Osteoblast (primary cell): Measurements from ENCODE around the gene LTA4H. TPM values are rescaled to one million over a fixed set of nuclear protein-coding genes. Genes with fewer than 3 reads are reported as not detected.

ENCODE experiments used
- DNase-seq: peaks from one replicate; pipeline ENCODE4 v3.0.0; 2011; ENCODE audit warnings: low spot score, mixed read lengths; ENCODE audit not compliant: insufficient read length; ENCODE audit errors: missing footprints
- H2AFZ ChIP-seq: 2 replicates; pipeline ENCODE4 v1.6.0; 2011; ENCODE audit warnings: mild to moderate bottlenecking, low read length
- H3K27ac ChIP-seq: 2 replicates; pipeline ENCODE4 v1.5.1; 2011; ENCODE audit warnings: mild to moderate bottlenecking, low read depth, low read length, moderate library complexity
- H3K27me3 ChIP-seq: 2 replicates; pipeline ENCODE4 v1.6.0; 2012; ENCODE audit warnings: mild to moderate bottlenecking, control low read depth, inconsistent platforms, low read length, moderate library complexity; ENCODE audit not compliant: insufficient read depth
- H3K36me3 ChIP-seq: 2 replicates; pipeline ENCODE4 v1.5.1; 2011; ENCODE audit warnings: mild to moderate bottlenecking, low read length, control low read depth, moderate library complexity; ENCODE audit not compliant: insufficient read depth
- H3K4me1 ChIP-seq: 2 replicates; pipeline ENCODE4 v1.5.1; 2011; ENCODE audit warnings: mild to moderate bottlenecking, low read length, control low read depth, moderate library complexity; ENCODE audit not compliant: insufficient read depth
- H3K4me2 ChIP-seq: 2 replicates; pipeline ENCODE4 v1.6.0; 2011; ENCODE audit warnings: mild to moderate bottlenecking, low read length; ENCODE audit not compliant: insufficient read depth
- H3K4me3 ChIP-seq: fragments of 200-600 bp; sonication (generic); 3 replicates; pipeline ENCODE4 v1.5.1; 2012; ENCODE audit warnings: mild to moderate bottlenecking, low read length, inconsistent platforms; ENCODE audit not compliant: insufficient read depth
- H3K79me2 ChIP-seq: 2 replicates; pipeline ENCODE4 v1.6.0; 2012; ENCODE audit warnings: mild to moderate bottlenecking, low read length, control low read depth, inconsistent platforms; ENCODE audit not compliant: insufficient read depth
- H3K9me3 ChIP-seq: 2 replicates; pipeline ENCODE4 v1.5.1; 2011; ENCODE audit warnings: low read depth, low read length, control low read depth
- H4K20me1 ChIP-seq: 2 replicates; pipeline ENCODE4 v1.6.0; 2012; ENCODE audit warnings: mild to moderate bottlenecking, low read length, control low read depth; ENCODE audit not compliant: insufficient read depth
- CTCF ChIP-seq: IDR thresholded peaks from 2 replicates; pipeline ENCODE4 v1.5.1; 2011; ENCODE audit warnings: mild to moderate bottlenecking, low read depth, low read length, moderate library complexity; ENCODE audit errors: extremely low read depth
- total RNA-seq: library from RNA; depleted of rRNA; stranded (reverse); fragments of >200 nt; gene quantifications from 2 replicates; pipeline ENCODE4 v1.2.3, GENCODE V29; 2012

LTA4H gene
- total RNA-seq, 1 donor: 73.8 TPM

DNA sequence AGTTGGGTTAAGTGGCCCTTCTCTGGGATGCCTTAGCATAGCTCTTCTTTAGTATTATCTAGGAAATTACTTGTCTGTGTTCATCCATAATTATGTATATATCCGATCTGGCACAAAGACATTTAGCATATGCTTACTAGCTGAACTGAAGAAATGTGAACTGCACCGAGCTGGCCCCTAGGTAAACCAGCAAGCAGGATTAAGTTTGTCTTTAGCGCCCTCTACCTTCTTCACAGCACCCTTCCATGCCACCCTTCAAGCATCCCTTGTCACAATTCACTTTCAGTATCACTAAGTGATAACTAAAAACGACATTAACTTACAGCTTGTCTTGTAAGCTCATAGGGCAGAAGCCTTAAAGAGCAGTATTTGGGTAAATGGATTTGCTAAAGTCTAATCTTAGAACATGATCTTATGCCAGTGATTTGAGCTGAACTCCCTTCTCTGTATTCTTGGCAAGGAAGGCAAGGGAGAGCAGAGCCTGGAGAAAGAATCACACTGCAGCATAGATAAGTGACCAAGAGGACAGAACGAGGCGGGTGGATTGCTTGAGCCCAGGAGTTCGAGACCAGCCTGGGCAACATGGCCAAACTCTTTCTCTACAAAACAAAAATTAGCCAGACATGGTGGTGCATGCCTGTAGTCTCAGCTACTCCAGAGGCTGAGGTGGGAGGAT lies 36.6 kb downstream of the LTA4H start:
- H3K4me1 ChIP-seq: peaks cover 11% of the 10 kb centered on the region
- H3K27ac ChIP-seq: no peak overlapping the region
- peak overlapping the region; percentile 17 for H3K4me2 ChIP-seq
- no peaks in the 10 kb centered on the region for H3K27me3 ChIP-seq
- no peaks in the 10 kb centered on the region for H3K36me3 ChIP-seq
- H2AFZ ChIP-seq: peak overlapping the region; percentile 27
- peak; percentile 66 for TF ChIP-seq CTCF
- H3K79me2 ChIP-seq: no peaks in the 10 kb centered on the region
- peak; percentile 73 for DNase-seq
- H3K9me3 ChIP-seq: no peaks in the 10 kb centered on the region
- no peak overlapping the region for H3K4me3 ChIP-seq
- H4K20me1 ChIP-seq: no peaks in the 10 kb centered on the region

DNA sequence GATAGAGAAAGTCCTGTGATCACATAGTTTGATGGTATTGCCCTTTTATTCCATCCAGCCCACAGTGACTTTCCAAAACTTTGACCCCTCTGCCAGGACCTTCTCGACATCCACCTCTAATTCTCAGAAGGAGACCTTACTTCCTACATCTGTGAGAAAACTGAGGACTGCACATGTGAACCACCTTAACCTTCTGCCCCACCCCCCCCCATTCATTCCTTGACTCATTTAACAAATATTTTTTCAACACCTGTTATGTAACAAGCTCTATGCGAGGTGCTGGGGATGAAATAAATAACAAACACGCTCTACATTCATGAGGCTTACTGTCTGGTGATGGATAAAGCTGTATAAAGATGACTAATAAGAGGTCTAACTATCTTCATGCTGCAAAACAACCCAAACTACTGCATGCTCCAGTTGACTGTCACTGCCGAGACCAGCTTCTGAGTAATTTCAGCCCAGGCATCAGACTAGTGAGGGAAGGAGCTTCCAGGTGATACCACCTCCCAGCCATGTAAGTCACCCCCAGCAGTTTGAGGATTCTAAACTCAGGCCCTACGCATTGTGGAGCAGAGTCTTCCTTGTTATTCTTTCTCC lies 37.4 kb downstream of the LTA4H start:
- Histone ChIP-seq H3K9me3 (no peaks in the 10 kb centered on the region), H3K79me2 (no peaks in the 10 kb centered on the region), H3K4me1 (peaks cover 11% of the 10 kb centered on the region), H2AFZ (no peak overlapping the region), H4K20me1 (no peaks in the 10 kb centered on the region), H3K27ac (no peak overlapping the region), H3K4me3 (no peak overlapping the region), H3K36me3 (no peaks in the 10 kb centered on the region), H3K4me2 (no peak overlapping the region), H3K27me3 (no peaks in the 10 kb centered on the region)
- DNase-seq: peak; percentile 60
- TF ChIP-seq CTCF: no peak

GRCh38 chr12:95997276-95997675 lies 38.1 kb downstream of the LTA4H start:
- no peak overlapping the region for H3K4me2 ChIP-seq
- H2AFZ ChIP-seq: no peak overlapping the region
- no peaks in the 10 kb centered on the region for H3K79me2 ChIP-seq
- peaks cover 11% of the 10 kb centered on the region for H3K4me1 ChIP-seq
- no peak for DNase-seq
- no peaks in the 10 kb centered on the region for H3K36me3 ChIP-seq
- no peaks in the 10 kb centered on the region for H4K20me1 ChIP-seq
- TF ChIP-seq CTCF: no peak
- no peaks in the 10 kb centered on the region for H3K27me3 ChIP-seq
- no peaks in the 10 kb centered on the region for H3K9me3 ChIP-seq
- no peak overlapping the region for H3K4me3 ChIP-seq
- H3K27ac ChIP-seq: no peak overlapping the region

DNA sequence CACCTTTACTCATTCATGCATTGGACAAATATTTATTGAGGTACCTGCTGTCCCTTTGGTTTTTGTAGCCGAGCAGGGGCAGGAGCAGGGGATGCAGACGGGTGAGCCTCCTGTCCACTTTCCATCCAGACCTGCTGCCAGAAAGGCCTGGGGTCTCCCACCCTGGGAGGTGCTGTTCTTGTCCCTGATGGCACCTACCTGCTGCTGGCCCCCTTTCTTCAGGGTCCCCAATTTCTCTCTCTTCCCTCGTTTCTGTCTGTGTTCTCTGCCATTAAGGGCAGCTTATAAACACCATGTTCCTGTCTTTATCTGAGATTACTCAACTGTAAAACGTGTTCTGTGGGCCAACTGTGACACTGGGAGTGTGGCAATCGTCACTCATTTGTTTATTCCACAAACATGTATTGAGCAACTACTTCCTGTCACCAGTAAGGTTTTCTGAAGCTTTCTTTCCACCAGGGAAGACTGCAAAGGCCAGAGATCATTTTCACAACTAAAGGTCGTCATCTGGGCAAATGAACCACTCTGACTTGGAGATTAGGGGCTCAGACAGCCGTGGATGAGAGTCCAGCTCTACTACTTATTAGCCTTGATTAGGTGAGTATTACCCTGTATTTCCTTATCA lies 39.2 kb downstream of the LTA4H start, which contains the start of gene HAL:
Gene HAL (minus strand): TSS at position 311 of the 625 bp plus-strand sequence. CDS start 434 bp downstream, outside the sequence.
- H3K79me2 ChIP-seq: no peaks in the 10 kb centered on the region
- peaks cover 11% of the 10 kb centered on the region for H3K4me1 ChIP-seq
- no peak within 1 kb of the TSS for H2AFZ ChIP-seq
- H3K4me2 ChIP-seq: no peak within 1 kb of the TSS
- peaks cover 2% of the 10 kb centered on the region for H3K27me3 ChIP-seq
- H3K9me3 ChIP-seq: no peaks in the 10 kb centered on the region
- no peak for TF ChIP-seq CTCF
- no peaks in the 10 kb centered on the region for H4K20me1 ChIP-seq
- H3K4me3 ChIP-seq: no peak within 1 kb of the TSS
- no peak for DNase-seq
- no peak within 1 kb of the TSS for H3K27ac ChIP-seq
- no peaks in the 10 kb centered on the region for H3K36me3 ChIP-seq
